Stimulated activated CD4-positive, alpha-beta T cell treated with anti-CD3 and anti-CD28 coated beads, Interleukin-2, amount 100 ng/mL, for 24 hours (primary cell): ENCODE measurements around the gene ACSM2B.
"Not testable (repeated sequence)": the region's sequence is repeated elsewhere in the genome, so short reads cannot be mapped to it uniquely, and the experiment has no call there.

Source experiments
- DNase-seq, 2 donors: peaks; one replicate each; pipeline ENCODE4 v3.0.0-alpha.2; 2020

Gene ACSM2B

GRCh38 chr16:20531795-20532194 lies 44.4 kb downstream of the ACSM2B start:
- not testable (repeated sequence) for DNase-seq

- DNase-seq: no peak
These were observed 56.1 kb downstream of the ACSM2B start for GRCh38 chr16:20520103-20520502.

GRCh38 chr16:20519231-20519630 lies 56.9 kb downstream of the ACSM2B start:
- no peak for DNase-seq

GRCh38 chr16:20517149-20517548 lies 59.0 kb downstream of the ACSM2B start:
- DNase-seq: no peak

GRCh38 chr16:20515688-20516090 lies 60.5 kb downstream of the ACSM2B start:
- DNase-seq: no peak

GRCh38 chr16:20510323-20510722 lies 65.8 kb downstream of the ACSM2B start:
- DNase-seq: no peak

GRCh38 chr16:20507280-20507679 lies 68.9 kb downstream of the ACSM2B start:
- DNase-seq: no peak

GRCh38 chr16:20504418-20504817 lies 71.7 kb downstream of the ACSM2B start:
- DNase-seq: no peak

GRCh38 chr16:20491448-20491847 lies 84.7 kb downstream of the ACSM2B start:
- DNase-seq: not testable (repeated sequence)

- not testable (repeated sequence) for DNase-seq
These were observed 85.2 kb downstream of the ACSM2B start for GRCh38 chr16:20490994-20491393.
